K562 (cell line): ENCODE data around the gene JMJD1C. TPM values are rescaled to one million over a fixed set of nuclear protein-coding genes. Genes with fewer than 3 reads are reported as not detected.

Experiments
- ASH1L ChIP-seq: fragments of 450-650 bp; IDR thresholded peaks from 2 replicates; pipeline ENCODE4 v1.6.1; 2018; ENCODE audit warnings: borderline replicate concordance, mild to moderate bottlenecking, low read depth; ENCODE audit not compliant: partially characterized antibody
- ATF1 ChIP-seq, 2 experiments: fragments of 450-650 bp in 1 of 2; IDR thresholded peaks; 2 replicates each; pipeline ENCODE4 v1.6.1; 2016; ENCODE audit warnings: missing compliant biosample characterization in 1 of 2, missing genetic modification characterization in 1 of 2
- FOXK2 ChIP-seq, 2 experiments: fragments of 450-650 bp; IDR thresholded peaks in 1 of 2; conservative IDR thresholded peaks in 1 of 2; 2 replicates each; pipeline ENCODE4 v1.6.1; 2016; ENCODE audit warnings: low read depth in 2 of 2, mild to moderate bottlenecking in 1 of 2
- GABPB1 ChIP-seq: sonication (generic); formaldehyde crosslinking; IDR thresholded peaks from 2 replicates; pipeline ENCODE4 v1.8.0; 2022; ENCODE audit warnings: mild to moderate bottlenecking, missing genetic modification reagents
- GATAD2B ChIP-seq: fragments of 450-650 bp; IDR thresholded peaks from 2 replicates; pipeline ENCODE4 v1.6.1; 2017; ENCODE audit warnings: mild to moderate bottlenecking, borderline replicate concordance
- HDAC3 ChIP-seq: fragments of 450-650 bp; IDR thresholded peaks from 2 replicates; pipeline ENCODE4 v1.6.1; 2018; ENCODE audit warnings: borderline replicate concordance, mild to moderate bottlenecking, moderate library complexity; ENCODE audit not compliant: partially characterized antibody
- KDM1A ChIP-seq, 2 experiments: fragments of 450-650 bp; IDR thresholded peaks; 2 replicates each; pipeline ENCODE4 v1.6.1; 2016; ENCODE audit warnings: mild to moderate bottlenecking in 2 of 2
- MAFK ChIP-seq: IDR thresholded peaks from 2 replicates; pipeline ENCODE4 v1.6.1; 2011; ENCODE audit warnings: low read length, improper control_type of control experiment
- NFE2 ChIP-seq: IDR thresholded peaks from 2 replicates; pipeline ENCODE4 v1.6.1; 2014; ENCODE audit warnings: antibody characterized with exemption, low read depth
- POLR2H ChIP-seq: IDR thresholded peaks from 2 replicates; pipeline ENCODE4 v1.6.1; 2016; ENCODE audit warnings: missing genetic modification characterization, low read depth, mild to moderate bottlenecking, control low read depth, missing compliant biosample characterization, moderate library complexity
- TRIM24 ChIP-seq, 2 experiments: fragments of 450-650 bp; IDR thresholded peaks; 2 replicates each; pipeline ENCODE4 v1.6.1; 2016
- polyA plus RNA-seq, 8 experiments: library from polyadenylated mRNA; depleted of rRNA in 4 of 8; stranded (reverse) in 5 of 8; unstranded in 3 of 8; fragments of >200 nt; fragmentation: Nextera tagmentation in 2 of 8; fragmentation: Illumina TruSeq in 1 of 8; extraction: Ambion mirVana in 2 of 8; extraction: Trizol in 1 of 8; gene quantifications; 2 replicates each; pipeline versions ENCODE4 v1.2.1 to v1.2.3, GENCODE V29; 2011 to 2014; ENCODE audit warnings: inconsistent platforms in 1 of 8, missing spikeins in 1 of 8
- total RNA-seq, 7 experiments: library from RNA; depleted of rRNA in 6 of 7; stranded (reverse); fragments of >200 nt in 6 of 7; fragmentation: Illumina TruSeq in 2 of 7; extraction: Trizol in 2 of 7; gene quantifications; 2 replicates each; pipeline versions ENCODE4 v1.2.1 to v1.2.3, GENCODE V29; 2011 to 2021; ENCODE audit warnings: low replicate concordance in 1 of 7
- TF ChIP-seq, protein P1 (sequence below), 2 experiments: IDR thresholded peaks in 1 of 2; conservative IDR thresholded peaks in 1 of 2; 2 replicates each; pipeline ENCODE4 v1.6.1; 2016; ENCODE audit warnings: low read depth in 2 of 2, mild to moderate bottlenecking in 1 of 2, missing compliant biosample characterization in 1 of 2, missing genetic modification characterization in 1 of 2, moderate library complexity in 1 of 2
- TF ChIP-seq, protein P2 (sequence below): fragments of 250-450 bp; sonication (Bioruptor Pico); IDR thresholded peaks from 2 replicates; pipeline ENCODE4 v1.5.0; 2020; ENCODE audit warnings: mild to moderate bottlenecking, borderline replicate concordance
- TF ChIP-seq, protein P3 (sequence below), 2 experiments: fragments of 450-650 bp in 1 of 2; IDR thresholded peaks; 2 replicates each; pipeline ENCODE4 v1.6.1; 2011 to 2017; ENCODE audit warnings: low read depth in 2 of 2, antibody characterized with exemption in 1 of 2, borderline replicate concordance in 1 of 2, low read length in 1 of 2, mild to moderate bottlenecking in 1 of 2, mixed read lengths in 1 of 2; ENCODE audit not compliant: control insufficient read depth in 1 of 2
- TF ChIP-seq, protein P4 (sequence below): fragments of 450-650 bp; IDR thresholded peaks from 2 replicates; pipeline ENCODE4 v1.6.1; 2016; ENCODE audit warnings: mild to moderate bottlenecking

The JMJD1C gene
- total and polyA plus RNA-seq, 9 of the 15 experiments (the other 6 are each of a cell fraction or from before 2014, with no cell fraction given), result 25.3 to 68.0 (median 47.2) TPM

DNA sequence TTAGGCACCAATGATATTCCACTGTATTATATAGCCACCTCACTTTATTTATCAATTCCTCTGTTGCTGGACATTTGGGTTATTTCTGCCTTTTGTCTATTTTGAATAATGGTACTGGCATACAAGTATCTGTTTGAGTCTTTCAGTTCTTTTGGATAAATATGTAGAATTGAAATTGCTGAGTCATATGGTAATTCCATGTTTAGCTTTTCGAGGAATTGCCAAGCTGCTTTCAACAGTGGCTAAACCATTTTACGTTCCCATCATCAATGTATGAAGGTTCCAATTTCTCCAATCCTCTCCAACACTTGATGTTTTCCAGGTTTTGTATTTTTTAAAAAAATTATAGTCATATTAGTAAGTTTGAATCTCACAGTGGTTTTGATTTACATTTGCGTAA, 42.3 kb downstream of the JMJD1C start (continued):
- TF ChIP-seq, protein P1, sequence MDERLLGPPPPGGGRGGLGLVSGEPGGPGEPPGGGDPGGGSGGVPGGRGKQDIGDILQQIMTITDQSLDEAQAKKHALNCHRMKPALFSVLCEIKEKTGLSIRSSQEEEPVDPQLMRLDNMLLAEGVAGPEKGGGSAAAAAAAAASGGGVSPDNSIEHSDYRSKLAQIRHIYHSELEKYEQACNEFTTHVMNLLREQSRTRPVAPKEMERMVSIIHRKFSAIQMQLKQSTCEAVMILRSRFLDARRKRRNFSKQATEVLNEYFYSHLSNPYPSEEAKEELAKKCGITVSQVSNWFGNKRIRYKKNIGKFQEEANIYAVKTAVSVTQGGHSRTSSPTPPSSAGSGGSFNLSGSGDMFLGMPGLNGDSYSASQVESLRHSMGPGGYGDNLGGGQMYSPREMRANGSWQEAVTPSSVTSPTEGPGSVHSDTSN (CRISPR knock-in tag; IDR thresholded peaks at IDR 0.05; ENCODE audit: low read depth), result no peak
- TF ChIP-seq, protein P1 (tag; conservative IDR thresholded peaks at IDR 0.05; ENCODE audit: low read depth), result no peak
- TF ChIP-seq FOXK2 (conservative IDR thresholded peaks at IDR 0.05 in 1 of 2, IDR thresholded peaks at IDR 0.05 in 1 of 2; ENCODE audit: low read depth in 2 of 2) (peak; percentile 57 to 63), KDM1A (IDR thresholded peaks at IDR 0.05) (0 out of 4 replicates have a peak, but pooled peaks have one; percentile 16 to 18), MAFK (peak; percentile 94), ASH1L (peak; percentile 11), GABPB1 (CRISPR knock-in tag) (no peak), TRIM24 (IDR thresholded peaks at IDR 0.05) (0 out of 4 replicates have a peak, but pooled peaks of 1 of the 2 experiments have one; percentile 24), NFE2 (peak; percentile 96), POLR2H (peak; percentile 31; the same call in 1 of the 2 replicates), GATAD2B (peak; percentile 13; the same call in 1 of the 2 replicates), ATF1 (CRISPR knock-in tag; IDR thresholded peaks at IDR 0.05) (no peak), ATF1 (tag; IDR thresholded peaks at IDR 0.05) (no peak), HDAC3 (peak; percentile 45)
- TF ChIP-seq, protein P2, sequence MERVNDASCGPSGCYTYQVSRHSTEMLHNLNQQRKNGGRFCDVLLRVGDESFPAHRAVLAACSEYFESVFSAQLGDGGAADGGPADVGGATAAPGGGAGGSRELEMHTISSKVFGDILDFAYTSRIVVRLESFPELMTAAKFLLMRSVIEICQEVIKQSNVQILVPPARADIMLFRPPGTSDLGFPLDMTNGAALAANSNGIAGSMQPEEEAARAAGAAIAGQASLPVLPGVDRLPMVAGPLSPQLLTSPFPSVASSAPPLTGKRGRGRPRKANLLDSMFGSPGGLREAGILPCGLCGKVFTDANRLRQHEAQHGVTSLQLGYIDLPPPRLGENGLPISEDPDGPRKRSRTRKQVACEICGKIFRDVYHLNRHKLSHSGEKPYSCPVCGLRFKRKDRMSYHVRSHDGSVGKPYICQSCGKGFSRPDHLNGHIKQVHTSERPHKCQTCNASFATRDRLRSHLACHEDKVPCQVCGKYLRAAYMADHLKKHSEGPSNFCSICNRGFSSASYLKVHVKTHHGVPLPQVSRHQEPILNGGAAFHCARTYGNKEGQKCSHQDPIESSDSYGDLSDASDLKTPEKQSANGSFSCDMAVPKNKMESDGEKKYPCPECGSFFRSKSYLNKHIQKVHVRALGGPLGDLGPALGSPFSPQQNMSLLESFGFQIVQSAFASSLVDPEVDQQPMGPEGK, result no peak
- TF ChIP-seq, protein P3, sequence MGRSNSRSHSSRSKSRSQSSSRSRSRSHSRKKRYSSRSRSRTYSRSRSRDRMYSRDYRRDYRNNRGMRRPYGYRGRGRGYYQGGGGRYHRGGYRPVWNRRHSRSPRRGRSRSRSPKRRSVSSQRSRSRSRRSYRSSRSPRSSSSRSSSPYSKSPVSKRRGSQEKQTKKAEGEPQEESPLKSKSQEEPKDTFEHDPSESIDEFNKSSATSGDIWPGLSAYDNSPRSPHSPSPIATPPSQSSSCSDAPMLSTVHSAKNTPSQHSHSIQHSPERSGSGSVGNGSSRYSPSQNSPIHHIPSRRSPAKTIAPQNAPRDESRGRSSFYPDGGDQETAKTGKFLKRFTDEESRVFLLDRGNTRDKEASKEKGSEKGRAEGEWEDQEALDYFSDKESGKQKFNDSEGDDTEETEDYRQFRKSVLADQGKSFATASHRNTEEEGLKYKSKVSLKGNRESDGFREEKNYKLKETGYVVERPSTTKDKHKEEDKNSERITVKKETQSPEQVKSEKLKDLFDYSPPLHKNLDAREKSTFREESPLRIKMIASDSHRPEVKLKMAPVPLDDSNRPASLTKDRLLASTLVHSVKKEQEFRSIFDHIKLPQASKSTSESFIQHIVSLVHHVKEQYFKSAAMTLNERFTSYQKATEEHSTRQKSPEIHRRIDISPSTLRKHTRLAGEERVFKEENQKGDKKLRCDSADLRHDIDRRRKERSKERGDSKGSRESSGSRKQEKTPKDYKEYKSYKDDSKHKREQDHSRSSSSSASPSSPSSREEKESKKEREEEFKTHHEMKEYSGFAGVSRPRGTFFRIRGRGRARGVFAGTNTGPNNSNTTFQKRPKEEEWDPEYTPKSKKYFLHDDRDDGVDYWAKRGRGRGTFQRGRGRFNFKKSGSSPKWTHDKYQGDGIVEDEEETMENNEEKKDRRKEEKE (IDR thresholded peaks at IDR 0.05; ENCODE audit: borderline replicate concordance in 1 of 2, control insufficient read depth in 1 of 2, low read depth in 2 of 2, low read length in 1 of 2), result no peak
- TF ChIP-seq, protein P4, sequence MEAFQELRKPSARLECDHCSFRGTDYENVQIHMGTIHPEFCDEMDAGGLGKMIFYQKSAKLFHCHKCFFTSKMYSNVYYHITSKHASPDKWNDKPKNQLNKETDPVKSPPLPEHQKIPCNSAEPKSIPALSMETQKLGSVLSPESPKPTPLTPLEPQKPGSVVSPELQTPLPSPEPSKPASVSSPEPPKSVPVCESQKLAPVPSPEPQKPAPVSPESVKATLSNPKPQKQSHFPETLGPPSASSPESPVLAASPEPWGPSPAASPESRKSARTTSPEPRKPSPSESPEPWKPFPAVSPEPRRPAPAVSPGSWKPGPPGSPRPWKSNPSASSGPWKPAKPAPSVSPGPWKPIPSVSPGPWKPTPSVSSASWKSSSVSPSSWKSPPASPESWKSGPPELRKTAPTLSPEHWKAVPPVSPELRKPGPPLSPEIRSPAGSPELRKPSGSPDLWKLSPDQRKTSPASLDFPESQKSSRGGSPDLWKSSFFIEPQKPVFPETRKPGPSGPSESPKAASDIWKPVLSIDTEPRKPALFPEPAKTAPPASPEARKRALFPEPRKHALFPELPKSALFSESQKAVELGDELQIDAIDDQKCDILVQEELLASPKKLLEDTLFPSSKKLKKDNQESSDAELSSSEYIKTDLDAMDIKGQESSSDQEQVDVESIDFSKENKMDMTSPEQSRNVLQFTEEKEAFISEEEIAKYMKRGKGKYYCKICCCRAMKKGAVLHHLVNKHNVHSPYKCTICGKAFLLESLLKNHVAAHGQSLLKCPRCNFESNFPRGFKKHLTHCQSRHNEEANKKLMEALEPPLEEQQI, result peak; percentile 81; the same call in 1 of the 2 replicates
